ENCODE measurements around the gene TRPC1. TPM values are rescaled to one million over a fixed set of nuclear protein-coding genes. Genes with fewer than 3 reads are reported as not detected.

Gene TRPC1
- total RNA-seq, 3 donors from 2014 or later (not counting 1 experiment from before 2014, with no cell fraction given), result 0.21 to 1.4 (median 0.43) TPM

DNA sequence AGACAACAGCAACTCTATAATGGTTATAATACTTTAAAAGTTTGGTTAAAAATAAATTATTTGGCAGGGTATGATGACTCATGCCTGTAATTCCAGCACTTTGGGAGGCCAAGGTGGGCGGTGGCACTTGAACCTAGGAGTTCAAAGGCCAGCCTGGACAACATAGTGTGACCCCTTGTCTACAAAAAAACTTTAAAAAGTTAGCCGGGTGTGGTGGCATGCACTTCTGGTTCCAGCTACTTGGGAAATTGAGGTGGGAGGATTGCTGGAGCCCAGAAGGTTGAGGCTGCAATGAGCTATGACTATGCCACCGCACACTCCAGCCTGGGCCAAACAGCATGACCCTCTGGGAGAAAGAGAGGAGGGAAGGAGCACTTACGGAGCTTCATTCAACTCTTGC, 7.7 kb upstream of the TRPC1 start:
- Mint-ChIP-seq H3K4me1 (no peaks in the 10 kb centered on the region), H3K27me3 (ENCODE audit: low read depth in 2 of 2) (peaks cover 30 to 34% of the 10 kb centered on the region in 2 donors), H3K9me3 (no peaks in the 10 kb centered on the region), H3K27ac (no peak overlapping the region), H3K36me3 (no peaks in the 10 kb centered on the region), H3K4me3 (no peak overlapping the region)
- H3K4me1 ChIP-seq (ENCODE audit: control insufficient read depth, insufficient read depth, low read length), result no peaks in the 10 kb centered on the region
- no peak overlapping the region for H3K4me3 ChIP-seq (ENCODE audit: low read length)
- H3K27me3 ChIP-seq (ENCODE audit: control insufficient read depth, insufficient read depth, low read length), result peaks cover 3% of the 10 kb centered on the region
- no peaks in the 10 kb centered on the region for H3K9me3 ChIP-seq (ENCODE audit: control insufficient read depth, insufficient read depth, low read length)
- ATAC-seq (no peak), DNase-seq (no peak)
- H3K36me3 ChIP-seq (ENCODE audit: control insufficient read depth, insufficient read depth, low read length), result no peaks in the 10 kb centered on the region
- intact Hi-C loops (cut with micrococcal nuclease), result no loop called here
- TF ChIP-seq, protein P1, sequence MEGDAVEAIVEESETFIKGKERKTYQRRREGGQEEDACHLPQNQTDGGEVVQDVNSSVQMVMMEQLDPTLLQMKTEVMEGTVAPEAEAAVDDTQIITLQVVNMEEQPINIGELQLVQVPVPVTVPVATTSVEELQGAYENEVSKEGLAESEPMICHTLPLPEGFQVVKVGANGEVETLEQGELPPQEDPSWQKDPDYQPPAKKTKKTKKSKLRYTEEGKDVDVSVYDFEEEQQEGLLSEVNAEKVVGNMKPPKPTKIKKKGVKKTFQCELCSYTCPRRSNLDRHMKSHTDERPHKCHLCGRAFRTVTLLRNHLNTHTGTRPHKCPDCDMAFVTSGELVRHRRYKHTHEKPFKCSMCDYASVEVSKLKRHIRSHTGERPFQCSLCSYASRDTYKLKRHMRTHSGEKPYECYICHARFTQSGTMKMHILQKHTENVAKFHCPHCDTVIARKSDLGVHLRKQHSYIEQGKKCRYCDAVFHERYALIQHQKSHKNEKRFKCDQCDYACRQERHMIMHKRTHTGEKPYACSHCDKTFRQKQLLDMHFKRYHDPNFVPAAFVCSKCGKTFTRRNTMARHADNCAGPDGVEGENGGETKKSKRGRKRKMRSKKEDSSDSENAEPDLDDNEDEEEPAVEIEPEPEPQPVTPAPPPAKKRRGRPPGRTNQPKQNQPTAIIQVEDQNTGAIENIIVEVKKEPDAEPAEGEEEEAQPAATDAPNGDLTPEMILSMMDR (IDR thresholded peaks at IDR 0.05), result no peak
- H3K27ac ChIP-seq (ENCODE audit: low read length), result no peak overlapping the region
- 97% methylated on average over 4 of the region's 4 CpGs for WGBS (ENCODE audit: insufficient coverage)

DNA sequence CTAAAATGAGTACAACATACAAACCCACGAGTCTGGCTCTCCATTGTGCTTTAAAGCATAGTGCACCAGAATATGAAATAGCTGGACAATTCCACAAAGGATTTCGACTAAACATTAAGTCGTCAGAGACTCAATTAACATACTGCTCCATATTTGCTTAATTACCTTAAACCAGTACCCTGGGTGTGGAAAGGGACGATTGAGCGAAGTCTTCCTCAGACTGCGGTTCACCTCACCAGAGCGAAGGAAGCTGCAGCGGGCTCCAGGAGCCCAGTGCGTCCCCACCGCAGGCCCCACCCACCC, 218 bp upstream of the TRPC1 start:
- DNase-seq, result no peak
- H3K27me3 Mint-ChIP-seq (ENCODE audit: low read depth in 2 of 2), result peaks cover 45 to 61% of the 10 kb centered on the region in 2 donors
- H3K9me3 Mint-ChIP-seq, result no peaks in the 10 kb centered on the region
- intact Hi-C loops (cut with micrococcal nuclease), result no loop called here
- Histone ChIP-seq H3K36me3 (ENCODE audit: control insufficient read depth, insufficient read depth, low read length) (no peaks in the 10 kb centered on the region), H3K27ac (ENCODE audit: low read length) (no peak overlapping the region), H3K27me3 (ENCODE audit: control insufficient read depth, insufficient read depth, low read length) (peaks cover 22% of the 10 kb centered on the region), H3K4me1 (ENCODE audit: control insufficient read depth, insufficient read depth, low read length) (peaks cover 7% of the 10 kb centered on the region), H3K4me3 (ENCODE audit: low read length) (peak overlapping the region; percentile 50), H3K9me3 (ENCODE audit: control insufficient read depth, insufficient read depth, low read length) (no peaks in the 10 kb centered on the region)
- WGBS (ENCODE audit: insufficient coverage), result 0% methylated on average over 8 of the region's 10 CpGs
- no peak for ATAC-seq
- H3K27ac Mint-ChIP-seq, result peak overlapping the region in 1 of 2 donors; percentile 46
- peaks cover 0 to 8% of the 10 kb centered on the region in 2 donors for H3K4me1 Mint-ChIP-seq
- H3K4me3 Mint-ChIP-seq, result peak overlapping the region; percentile 66
- TF ChIP-seq, protein P1 (IDR thresholded peaks at IDR 0.05), result no peak
- peaks cover 7% of the 10 kb centered on the region for H3K36me3 Mint-ChIP-seq

DNA sequence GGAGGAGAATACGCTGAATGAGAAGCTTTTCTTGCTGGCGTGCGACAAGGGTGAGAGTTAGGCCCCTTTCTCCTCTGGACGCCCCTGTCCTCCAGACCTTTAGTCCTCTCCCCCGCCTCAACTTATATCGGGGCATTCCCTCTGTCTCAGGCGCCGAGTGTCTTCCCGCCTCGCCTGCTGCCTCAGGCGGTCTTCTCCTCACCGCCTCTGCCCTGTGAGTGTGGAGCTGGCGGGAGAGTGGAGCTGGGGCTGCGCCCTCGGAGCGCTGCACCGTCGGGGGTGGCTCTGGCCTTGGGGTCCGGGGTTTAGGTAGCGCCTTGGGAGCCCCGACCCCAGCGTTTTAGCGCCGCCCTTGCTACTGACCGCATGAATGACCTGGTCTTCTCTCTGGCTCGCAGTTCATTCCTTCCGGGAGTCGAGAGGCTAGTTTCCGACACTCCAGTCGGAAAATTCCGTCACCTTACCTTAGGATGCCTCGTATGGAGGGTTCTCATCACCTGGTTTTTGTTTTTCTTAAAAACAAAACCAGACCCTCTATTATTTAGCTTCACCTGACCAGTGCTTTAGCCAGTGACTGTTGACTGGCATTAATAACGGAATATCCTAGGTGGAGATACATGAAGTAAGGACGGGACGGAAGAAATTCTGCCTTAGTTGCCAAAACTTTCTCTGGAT, 985 bp downstream of the TRPC1 start:
- Histone ChIP-seq H3K4me1 (ENCODE audit: control insufficient read depth, insufficient read depth, low read length) (peaks cover 7% of the 10 kb centered on the region), H3K9me3 (ENCODE audit: control insufficient read depth, insufficient read depth, low read length) (no peaks in the 10 kb centered on the region), H3K27ac (ENCODE audit: low read length) (no peak overlapping the region), H3K36me3 (ENCODE audit: control insufficient read depth, insufficient read depth, low read length) (no peaks in the 10 kb centered on the region), H3K4me3 (ENCODE audit: low read length) (peak overlapping the region; percentile 50), H3K27me3 (ENCODE audit: control insufficient read depth, insufficient read depth, low read length) (peaks cover 18% of the 10 kb centered on the region)
- Mint-ChIP-seq H3K9me3 (no peaks in the 10 kb centered on the region), H3K27me3 (ENCODE audit: low read depth in 2 of 2) (peaks cover 41 to 60% of the 10 kb centered on the region in 2 donors), H3K36me3 (peaks cover 7% of the 10 kb centered on the region), H3K4me1 (peaks cover 0 to 8% of the 10 kb centered on the region in 2 donors), H3K4me3 (peak overlapping the region; percentile 89), H3K27ac (peak overlapping the region in 1 of 2 donors; percentile 70)
- WGBS (ENCODE audit: insufficient coverage), result 16% methylated on average over 34 of the region's 35 CpGs
- ATAC-seq (peak in 1 of 3 donors; percentile 8), DNase-seq (peak in 1 of 2 donors; percentile 17)
- intact Hi-C loops (cut with micrococcal nuclease), result loop anchor here (1.0 kb wide), 1 partner anchor 147 kb away; the partner anchor contains the start of gene ATR
- TF ChIP-seq, protein P1 (IDR thresholded peaks at IDR 0.05), result no peak

DNA sequence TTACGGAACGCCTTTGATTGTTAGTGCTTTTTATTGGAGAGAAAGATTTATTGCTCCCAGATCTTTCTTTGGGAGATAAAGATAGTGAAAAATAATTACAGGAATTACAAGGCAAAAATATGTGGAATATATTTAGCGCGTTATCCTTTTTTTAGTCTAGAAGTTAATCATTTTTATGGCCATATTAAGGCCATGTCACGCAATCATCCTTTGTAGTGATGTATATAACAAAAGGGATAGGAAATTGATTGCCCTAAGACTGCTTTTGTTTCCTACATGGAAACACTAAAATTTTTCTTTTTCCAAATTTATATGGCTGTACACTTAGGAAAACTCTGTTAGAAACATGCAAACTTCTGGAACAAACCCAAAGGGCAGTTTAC, 1.5 kb downstream of the TRPC1 start:
- 94% methylated on average over 5 of the region's 5 CpGs for WGBS (ENCODE audit: insufficient coverage)
- Histone ChIP-seq H3K36me3 (ENCODE audit: control insufficient read depth, insufficient read depth, low read length) (no peaks in the 10 kb centered on the region), H3K27me3 (ENCODE audit: control insufficient read depth, insufficient read depth, low read length) (peaks cover 18% of the 10 kb centered on the region), H3K4me3 (ENCODE audit: low read length) (no peak overlapping the region), H3K4me1 (ENCODE audit: control insufficient read depth, insufficient read depth, low read length) (peaks cover 7% of the 10 kb centered on the region), H3K9me3 (ENCODE audit: control insufficient read depth, insufficient read depth, low read length) (no peaks in the 10 kb centered on the region), H3K27ac (ENCODE audit: low read length) (no peak overlapping the region)
- TF ChIP-seq, protein P1 (IDR thresholded peaks at IDR 0.05), result no peak
- Mint-ChIP-seq H3K36me3 (peaks cover 7% of the 10 kb centered on the region), H3K9me3 (no peaks in the 10 kb centered on the region), H3K27me3 (ENCODE audit: low read depth in 2 of 2) (peaks cover 38 to 58% of the 10 kb centered on the region in 2 donors), H3K4me1 (peaks cover 0 to 8% of the 10 kb centered on the region in 2 donors), H3K4me3 (peak overlapping the region; percentile 89), H3K27ac (no peak overlapping the region)
- DNase-seq (no peak), ATAC-seq (no peak)
- intact Hi-C loops (cut with micrococcal nuclease), result no loop called here
